Neural progenitor cell (in vitro differentiated cells): Measurements from ENCODE around the gene NPFF. TPM values are rescaled to one million over a fixed set of nuclear protein-coding genes. Genes with fewer than 3 reads are reported as not detected.

Experiments used
- DNase-seq: peaks from one replicate; pipeline ENCODE4 v3.0.0-alpha.2; 2016; ENCODE audit warnings: low spot score
- H2AFZ ChIP-seq: fragments of 200-600 bp; sonication (generic); replicated peaks from 2 replicates; pipeline ENCODE4 v1.6.1; 2016; ENCODE audit warnings: antibody characterized with exemption
- H3F3A ChIP-seq: fragments of 200-600 bp; sonication (generic); 2 replicates; pipeline ENCODE4 v1.6.1; 2016; ENCODE audit warnings: antibody characterized with exemption, low read depth
- H3K27ac ChIP-seq: fragments of 200-600 bp; sonication (generic); 2 replicates; pipeline ENCODE4 v1.5.1; 2016; ENCODE audit warnings: mild to moderate bottlenecking
- H3K27me3 ChIP-seq: fragments of 200-600 bp; sonication (generic); 2 replicates; pipeline ENCODE4 v1.6.1; 2016; ENCODE audit warnings: mild to moderate bottlenecking, moderate library complexity
- H3K36me3 ChIP-seq: fragments of 200-600 bp; sonication (generic); 2 replicates; pipeline ENCODE4 v1.5.1; 2016
- H3K4me1 ChIP-seq: fragments of 200-600 bp; sonication (generic); 2 replicates; pipeline ENCODE4 v1.6.1; 2016; ENCODE audit warnings: mixed run types
- H3K4me2 ChIP-seq: fragments of 200-600 bp; sonication (generic); 2 replicates; pipeline ENCODE4 v1.6.1; 2016
- H3K4me3 ChIP-seq: fragments of 200-600 bp; sonication (generic); 2 replicates; pipeline ENCODE4 v1.5.1; 2016
- H3K79me2 ChIP-seq: fragments of 200-600 bp; sonication (generic); 2 replicates; pipeline ENCODE4 v1.6.1; 2016; ENCODE audit warnings: low read depth
- H3K9ac ChIP-seq: fragments of 200-600 bp; sonication (generic); 2 replicates; pipeline ENCODE4 v1.6.1; 2016
- H3K9me3 ChIP-seq: fragments of 200-600 bp; sonication (generic); 2 replicates; pipeline ENCODE4 v1.5.1; 2016; ENCODE audit warnings: low read depth
- H4K20me1 ChIP-seq: fragments of 200-600 bp; sonication (generic); 2 replicates; pipeline ENCODE4 v1.6.1; 2016; ENCODE audit warnings: low read depth
- H3K27ac Mint-ChIP-seq: 3 replicates; pipeline ENCODE4 v1.8.0; 2021; ENCODE audit warnings: mixed read lengths
- H3K27me3 Mint-ChIP-seq: 2 replicates; pipeline ENCODE4 v1.8.0; 2022; ENCODE audit warnings: low read depth, mild to moderate bottlenecking, inconsistent platforms, moderate library complexity, mixed read lengths; ENCODE audit not compliant: insufficient read depth
- H3K36me3 Mint-ChIP-seq: 3 replicates; pipeline ENCODE4 v1.8.0; 2021; ENCODE audit warnings: mixed read lengths
- H3K4me1 Mint-ChIP-seq: 3 replicates; pipeline ENCODE4 v1.8.0; 2021; ENCODE audit warnings: mixed read lengths
- H3K4me3 Mint-ChIP-seq: 3 replicates; pipeline ENCODE4 v1.8.0; 2021; ENCODE audit warnings: mild to moderate bottlenecking, moderate library complexity, mixed read lengths
- H3K9me3 Mint-ChIP-seq: 3 replicates; pipeline ENCODE4 v1.8.0; 2020; ENCODE audit warnings: mixed read lengths
- EZH2 ChIP-seq: fragments of 200-600 bp; sonication (generic); IDR thresholded peaks from 2 replicates; pipeline ENCODE4 v1.6.1; 2017; ENCODE audit warnings: antibody characterized with exemption, mild to moderate bottlenecking, moderate library complexity
- EZH2phosphoT487 ChIP-seq: fragments of 200-600 bp; sonication (generic); IDR thresholded peaks from 2 replicates; pipeline ENCODE4 v1.6.1; 2017; ENCODE audit warnings: antibody characterized with exemption
- small RNA-seq: library from RNA; depleted of rRNA; stranded (forward); fragments of <200 nt; gene quantifications from one replicate; pipeline ENCODE3, GENCODE V24; 2015
- total RNA-seq: library from RNA; depleted of rRNA; stranded (reverse); fragments of >200 nt; gene quantifications from 2 replicates; pipeline ENCODE4 v1.2.3, GENCODE V29; 2015; ENCODE audit warnings: low replicate concordance
- TF ChIP-seq, protein P1 (sequence below): fragments of 200-600 bp; sonication (generic); IDR thresholded peaks from 2 replicates; pipeline ENCODE4 v1.5.1; 2017; ENCODE audit warnings: antibody characterized with exemption, mild to moderate bottlenecking

Gene NPFF
- total RNA-seq, 1 donor from 2014 or later, result not detected

DNA sequence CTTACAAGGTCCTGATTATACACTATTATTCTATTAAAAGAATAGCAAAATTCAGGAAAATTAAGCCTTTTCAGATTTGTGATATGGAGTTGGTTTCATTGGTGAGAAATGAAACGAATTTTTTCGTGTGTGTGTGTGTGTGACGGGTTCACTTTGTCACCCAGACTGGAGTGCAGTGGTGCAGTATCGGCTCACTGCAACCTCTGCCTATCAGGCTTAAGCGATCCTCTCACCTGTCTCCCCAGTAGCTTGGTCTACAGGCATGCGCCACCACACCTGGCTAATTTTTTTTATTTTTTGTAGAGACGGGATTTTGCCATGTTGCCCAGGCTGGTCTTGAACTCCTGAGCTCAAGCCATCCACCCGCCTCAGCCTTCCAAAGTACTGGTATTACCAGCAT, 45.7 kb downstream of the NPFF start:
- TF ChIP-seq EZH2, result no peak
- TF ChIP-seq, protein P1, sequence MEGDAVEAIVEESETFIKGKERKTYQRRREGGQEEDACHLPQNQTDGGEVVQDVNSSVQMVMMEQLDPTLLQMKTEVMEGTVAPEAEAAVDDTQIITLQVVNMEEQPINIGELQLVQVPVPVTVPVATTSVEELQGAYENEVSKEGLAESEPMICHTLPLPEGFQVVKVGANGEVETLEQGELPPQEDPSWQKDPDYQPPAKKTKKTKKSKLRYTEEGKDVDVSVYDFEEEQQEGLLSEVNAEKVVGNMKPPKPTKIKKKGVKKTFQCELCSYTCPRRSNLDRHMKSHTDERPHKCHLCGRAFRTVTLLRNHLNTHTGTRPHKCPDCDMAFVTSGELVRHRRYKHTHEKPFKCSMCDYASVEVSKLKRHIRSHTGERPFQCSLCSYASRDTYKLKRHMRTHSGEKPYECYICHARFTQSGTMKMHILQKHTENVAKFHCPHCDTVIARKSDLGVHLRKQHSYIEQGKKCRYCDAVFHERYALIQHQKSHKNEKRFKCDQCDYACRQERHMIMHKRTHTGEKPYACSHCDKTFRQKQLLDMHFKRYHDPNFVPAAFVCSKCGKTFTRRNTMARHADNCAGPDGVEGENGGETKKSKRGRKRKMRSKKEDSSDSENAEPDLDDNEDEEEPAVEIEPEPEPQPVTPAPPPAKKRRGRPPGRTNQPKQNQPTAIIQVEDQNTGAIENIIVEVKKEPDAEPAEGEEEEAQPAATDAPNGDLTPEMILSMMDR, result no peak
- no peak for TF ChIP-seq EZH2phosphoT487
- peaks cover 64% of the 10 kb centered on the region for H3K36me3 ChIP-seq
- no peak overlapping the region for H3K27ac Mint-ChIP-seq
- H3F3A ChIP-seq, result peaks cover 98% of the 10 kb centered on the region
- H3K27me3 ChIP-seq, result no peaks in the 10 kb centered on the region
- H3K9me3 Mint-ChIP-seq, result no peaks in the 10 kb centered on the region
- peaks cover 100% of the 10 kb centered on the region for H3K79me2 ChIP-seq
- H4K20me1 ChIP-seq, result peaks cover 100% of the 10 kb centered on the region
- H3K27me3 Mint-ChIP-seq, result peaks cover 10% of the 10 kb centered on the region
- H3K4me2 ChIP-seq, result peak overlapping the region; percentile 59
- no peak for DNase-seq
- no peaks in the 10 kb centered on the region for H3K9me3 ChIP-seq
- H2AFZ ChIP-seq, result no peak overlapping the region
- peak overlapping the region; percentile 65 for H3K27ac ChIP-seq
- peaks cover 60% of the 10 kb centered on the region for H3K36me3 Mint-ChIP-seq
- peak overlapping the region; percentile 35 for H3K9ac ChIP-seq
- H3K4me1 ChIP-seq, result peaks cover 59% of the 10 kb centered on the region
- no peak overlapping the region for H3K4me3 Mint-ChIP-seq
- H3K4me1 Mint-ChIP-seq, result peaks cover 53% of the 10 kb centered on the region
- H3K4me3 ChIP-seq, result no peak overlapping the region

DNA sequence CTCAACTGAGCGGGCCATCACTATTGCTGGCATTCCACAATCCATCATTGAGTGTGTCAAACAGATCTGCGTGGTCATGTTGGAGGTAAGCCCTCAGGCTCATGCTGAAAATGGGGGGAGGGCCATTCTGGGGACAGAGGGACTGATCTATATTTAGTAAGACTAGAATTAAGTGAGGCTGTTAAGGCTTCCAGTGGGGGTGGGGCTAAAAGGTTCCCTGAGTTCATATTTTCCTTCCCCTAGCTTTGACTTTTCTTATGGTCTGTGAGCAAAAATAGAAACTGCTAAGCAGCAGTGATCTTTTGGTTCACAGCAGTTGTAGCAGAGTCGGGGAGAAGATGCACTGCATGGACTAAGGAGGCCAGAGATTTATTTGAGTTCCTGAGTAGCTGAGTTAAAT, 46.2 kb downstream of the NPFF start:
- H3K36me3 ChIP-seq, result peaks cover 65% of the 10 kb centered on the region
- no peak overlapping the region for H2AFZ ChIP-seq
- H3K9ac ChIP-seq, result peak overlapping the region; percentile 17
- Mint-ChIP-seq H3K9me3 (no peaks in the 10 kb centered on the region), H3K27me3 (peaks cover 10% of the 10 kb centered on the region), H3K36me3 (peaks cover 57% of the 10 kb centered on the region), H3K4me1 (peaks cover 54% of the 10 kb centered on the region), H3K27ac (no peak overlapping the region), H3K4me3 (no peak overlapping the region)
- H4K20me1 ChIP-seq, result peaks cover 100% of the 10 kb centered on the region
- no peaks in the 10 kb centered on the region for H3K9me3 ChIP-seq
- peaks cover 59% of the 10 kb centered on the region for H3K4me1 ChIP-seq
- DNase-seq, result no peak
- peaks cover 99% of the 10 kb centered on the region for H3F3A ChIP-seq
- H3K4me2 ChIP-seq, result peak overlapping the region; percentile 59
- peak overlapping the region; percentile 4 for H3K4me3 ChIP-seq
- peaks cover 100% of the 10 kb centered on the region for H3K79me2 ChIP-seq
- peak overlapping the region; percentile 7 for H3K27ac ChIP-seq
- H3K27me3 ChIP-seq, result no peaks in the 10 kb centered on the region
- TF ChIP-seq EZH2 (no peak), EZH2phosphoT487 (no peak)

DNA sequence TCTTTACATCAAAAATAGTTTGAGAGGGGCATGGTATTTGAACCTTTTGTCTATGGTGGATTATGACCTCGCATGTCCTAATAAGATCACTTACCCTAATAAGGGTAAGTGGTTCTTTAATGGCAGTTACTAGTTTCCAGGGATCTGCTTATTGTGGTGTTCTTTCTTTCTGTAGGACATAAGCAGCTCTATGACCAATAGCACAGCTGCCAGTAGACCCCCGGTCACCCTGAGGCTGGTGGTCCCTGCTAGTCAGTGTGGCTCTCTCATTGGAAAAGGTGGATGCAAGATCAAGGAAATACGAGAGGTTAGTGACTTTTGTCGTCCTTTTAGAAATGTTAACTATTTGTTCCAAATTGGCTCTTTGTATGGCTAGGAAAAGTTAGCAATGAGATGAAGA, 48.2 kb downstream of the NPFF start:
- no peaks in the 10 kb centered on the region for H3K9me3 ChIP-seq
- no peak overlapping the region for H3K27ac Mint-ChIP-seq
- no peak for DNase-seq
- H3K9ac ChIP-seq, result no peak overlapping the region
- peaks cover 100% of the 10 kb centered on the region for H3K79me2 ChIP-seq
- peaks cover 100% of the 10 kb centered on the region for H4K20me1 ChIP-seq
- peaks cover 67% of the 10 kb centered on the region for H3K36me3 Mint-ChIP-seq
- TF ChIP-seq EZH2, result no peak
- TF ChIP-seq, protein P1, result no peak
- no peak for TF ChIP-seq EZH2phosphoT487
- no peak overlapping the region for H3K4me3 Mint-ChIP-seq
- no peak overlapping the region for H3K27ac ChIP-seq
- no peak overlapping the region for H3K4me3 ChIP-seq
- H3K4me2 ChIP-seq, result no peak overlapping the region
- H2AFZ ChIP-seq, result no peak overlapping the region
- H3K27me3 ChIP-seq, result no peaks in the 10 kb centered on the region
- peaks cover 54% of the 10 kb centered on the region for H3K4me1 Mint-ChIP-seq
- H3K4me1 ChIP-seq, result peaks cover 69% of the 10 kb centered on the region
- H3K27me3 Mint-ChIP-seq, result peaks cover 8% of the 10 kb centered on the region
- peaks cover 100% of the 10 kb centered on the region for H3F3A ChIP-seq
- peaks cover 61% of the 10 kb centered on the region for H3K36me3 ChIP-seq
- H3K9me3 Mint-ChIP-seq, result no peaks in the 10 kb centered on the region

Small RNA genes lying within 50 kb of the gene (small RNA-seq; reads per million reads assigned to genes)
- gene AC023509.3, result not detected

Other genes with a start within 250 kb of the NPFF start
- gene ESPL1, start 239.2 kb downstream of the NPFF start, total RNA-seq, result 34.3 and 54.0 TPM in 2 replicates
- 425 and 443 TPM in 2 replicates for gene PFDN5, start 211.9 kb downstream of the NPFF start, total RNA-seq
- gene MYG1, start 207.8 kb downstream of the NPFF start, total RNA-seq, result 48.8 and 55.7 TPM in 2 replicates
- 51.0 and 105 TPM in 2 replicates for gene AAAS, start 185.9 kb downstream of the NPFF start, total RNA-seq
- 0.74 and 0.90 TPM in 2 replicates for gene SP7, start 171.1 kb downstream of the NPFF start, total RNA-seq
- 67.8 and 71.0 TPM in 2 replicates for gene SP1, start 127.3 kb downstream of the NPFF start, total RNA-seq
- gene AMHR2, start 83.6 kb downstream of the NPFF start, total RNA-seq, result 0.34 TPM in 1 of 2 replicates, not detected in the other
- 52.2 and 67.2 TPM in 2 replicates for gene PRR13, start 65.8 kb downstream of the NPFF start, total RNA-seq
- gene PCBP2, start 55.4 kb downstream of the NPFF start, total RNA-seq, result 403 and 435 TPM in 2 replicates
- gene MAP3K12, start 8.0 kb downstream of the NPFF start, total RNA-seq, result 17.2 and 24.5 TPM in 2 replicates
- 32.4 and 72.4 TPM in 2 replicates for gene TARBP2, start 6.2 kb downstream of the NPFF start, total RNA-seq
- 12.7 and 15.9 TPM in 2 replicates for gene ATF7, start 118.9 kb upstream of the NPFF start, total RNA-seq
- 461 and 715 TPM in 2 replicates for gene ATP5MC2, start 168.6 kb upstream of the NPFF start, total RNA-seq
- gene CALCOCO1, start 220.0 kb upstream of the NPFF start, total RNA-seq, result 25.3 and 46.0 TPM in 2 replicates
- gene CISTR, start 244.5 kb upstream of the NPFF start, total RNA-seq, result not detected in 2 replicates